ENCODE measurements around the gene LSM14A. TPM values are rescaled to one million over a fixed set of nuclear protein-coding genes. Genes with fewer than 3 reads are reported as not detected.

LSM14A gene
- total and polyA plus RNA-seq, 2 of the 8 experiments (the other 6 are each of a cell fraction or from before 2014, with no cell fraction given): 117 to 195 TPM

- TF ChIP-seq MAFK (IDR thresholded peaks at IDR 0.05; ENCODE audit: low read depth, low read length): no peak
- TF ChIP-seq BCL11A (IDR thresholded peaks at IDR 0.05; ENCODE audit: low read depth in 2 of 2, low read length in 2 of 2): no peak
- no peak for TF ChIP-seq TEAD4 (IDR thresholded peaks at IDR 0.05; ENCODE audit: low read depth, low read length)
- TF ChIP-seq KDM1A (IDR thresholded peaks at IDR 0.05; ENCODE audit: borderline replicate concordance, low read length): no peak
- no peak for TF ChIP-seq CHD2 (IDR thresholded peaks at IDR 0.05; ENCODE audit: low read length)
- no peak for TF ChIP-seq PHF8 (conservative IDR thresholded peaks at IDR 0.05; ENCODE audit: low read depth, low read length)
- no peak for TF ChIP-seq EP300 (IDR thresholded peaks at IDR 0.05; ENCODE audit: borderline replicate concordance in 1 of 2, low read depth in 2 of 2, low read length in 2 of 2)
- no peak for TF ChIP-seq ZNF274 (IDR thresholded peaks at IDR 0.05; ENCODE audit: borderline replicate concordance, extremely low read depth, low read length)
- no peak for TF ChIP-seq CTBP2 (IDR thresholded peaks at IDR 0.05; ENCODE audit: borderline replicate concordance, insufficient read depth, insufficient read length, low read length)
- TF ChIP-seq CEBPB (IDR thresholded peaks at IDR 0.05; ENCODE audit: low read depth, low read length): no peak
- TF ChIP-seq SP1 (IDR thresholded peaks at IDR 0.05; ENCODE audit: low read depth, low read length): no peak
- TF ChIP-seq BACH1 (IDR thresholded peaks at IDR 0.05; ENCODE audit: low read length): no peak
- no peak overlapping the region for H3K9ac ChIP-seq (replicated peaks in 1 of 4; ENCODE audit: extremely low read depth in 1 of 4, low read depth in 3 of 4, low read length in 3 of 4)
- DNase-seq (ENCODE audit: low read depth in 1 of 2, low spot score in 2 of 2) (no peak), FAIRE-seq (no peak)
- H3K4me1 ChIP-seq (replicated peaks in 1 of 4; ENCODE audit: control insufficient read depth in 3 of 4, insufficient read depth in 4 of 4, low read length in 3 of 4): peaks cover 0 to 6% (median 1%) of the 10 kb centered on the region in 4 experiments; a peak in 4 of 7 replicates
- peaks cover 1% of the 10 kb centered on the region; the same call in 1 of the 2 replicates for H3K23me2 ChIP-seq (ENCODE audit: low read depth, low read length)
- H3K14ac ChIP-seq (ENCODE audit: insufficient read length): no peak overlapping the region
- H2AFZ ChIP-seq (ENCODE audit: low read length): no peak overlapping the region
- H3K4me2 ChIP-seq (ENCODE audit: insufficient read depth in 1 of 2, low read depth in 2 of 2, low read length in 2 of 2): no peak overlapping the region
- H3K27ac ChIP-seq (ENCODE audit: low read depth, low read length): no peak overlapping the region
- H3K36me3 ChIP-seq (ENCODE audit: control insufficient read depth in 2 of 4, insufficient read depth in 4 of 4, low read length in 3 of 4): no peaks in the 10 kb centered on the region
- WGBS, 2 experiments (ENCODE audit: extremely low coverage in 1 of 2, insufficient coverage in 1 of 2, insufficient read length in 1 of 2, insufficient replicate concordance in 2 of 2, low coverage in 1 of 2, low lambda C conversion rate in 2 of 2, missing lambda C conversion rate in 1 of 2): 89% methylated on average over 4 of the region's 4 CpGs; no CpG with 5 or more reads in 1 of the 2 experiments
- no peak overlapping the region for H2BK12ac ChIP-seq (ENCODE audit: low read depth, low read length)
- H3K27me3 ChIP-seq (replicated peaks in 1 of 4; ENCODE audit: control insufficient read depth in 3 of 4, extremely low read depth in 1 of 4, insufficient read depth in 3 of 4, low read length in 3 of 4): no peaks in the 10 kb centered on the region
- H4K20me1 ChIP-seq (replicated peaks in 1 of 2; ENCODE audit: control insufficient read depth in 1 of 2, insufficient read depth in 2 of 2, low read length in 2 of 2): peaks cover 2 to 9% of the 10 kb centered on the region in 2 experiments
- no peak overlapping the region for H4K5ac ChIP-seq (ENCODE audit: insufficient read length, low read depth, low read length)
- no peak overlapping the region for H2BK20ac ChIP-seq (ENCODE audit: low read length)
- no peak overlapping the region for H3K4me3 ChIP-seq (ENCODE audit: extremely low read depth in 1 of 4, insufficient read depth in 2 of 4, low read depth in 3 of 4, low read length in 4 of 4)
- no peak overlapping the region for H3K4ac ChIP-seq (replicated peaks; ENCODE audit: insufficient read length, low read depth, low read length)
- H2BK5ac ChIP-seq (ENCODE audit: low read depth, low read length): no peak overlapping the region
- H2AK5ac ChIP-seq (ENCODE audit: low read depth, low read length): no peak overlapping the region
- peaks cover 0 to 48% of the 10 kb centered on the region in 2 experiments; a peak in 2 of 4 replicates for H3K79me2 ChIP-seq (ENCODE audit: control insufficient read depth in 1 of 2, insufficient read depth in 2 of 2, low read length in 2 of 2)
- H2BK120ac ChIP-seq (replicated peaks; ENCODE audit: low read depth, low read length): no peak overlapping the region
- H2BK15ac ChIP-seq (ENCODE audit: low read length): no peak overlapping the region
- H4K91ac ChIP-seq (replicated peaks; ENCODE audit: insufficient read length, low read length): no peak overlapping the region
- H3K18ac ChIP-seq (ENCODE audit: extremely low read depth, low read length): no peak overlapping the region
- H3K79me1 ChIP-seq (ENCODE audit: low read depth, low read length): peaks cover 8% of the 10 kb centered on the region
- H4K8ac ChIP-seq (ENCODE audit: extremely low read depth, insufficient read depth, low read length): no peak overlapping the region
- no peaks in the 10 kb centered on the region for H3K9me3 ChIP-seq (ENCODE audit: insufficient read depth in 2 of 2, low read depth in 1 of 2, low read length in 1 of 2)
- no peak overlapping the region for H3K56ac ChIP-seq (replicated peaks; ENCODE audit: insufficient read length, low read depth, low read length)
- H3K23ac ChIP-seq (ENCODE audit: insufficient read length): no peak overlapping the region
- ChIA-PET POLR2A (ENCODE audit: partially characterized antibody) (interaction anchor here (0.5 to 2.1 kb wide), 2 partner anchors 11 to 69 kb away, joined by 3 to 7 read pairs; no protein-coding TSS in a partner anchor), CTCF (ENCODE audit: partially characterized antibody) (interaction anchor here (0.6 to 3.7 kb wide), 2 partner anchors 11 to 596 kb away, joined by 3 to 14 read pairs; no protein-coding TSS in a partner anchor)
Observed at GRCh38 chr19:34273121-34273520, 100.8 kb downstream of the LSM14A start.
